Measurements from ENCODE around the gene MT1B. TPM values are rescaled to one million over a fixed set of nuclear protein-coding genes. Genes with fewer than 3 reads are reported as not detected.
"Not testable (repeated sequence)": the region's sequence is repeated elsewhere in the genome, so short reads cannot be mapped to it uniquely, and the experiment has no call there.

The MT1B gene
- total RNA-seq, 2 donors from 2014 or later, result not detected

GRCh38 chr16:56670620-56670934 lies 18.9 kb downstream of the MT1B start:
- Histone ChIP-seq H3K4me1 (ENCODE audit: control insufficient read depth, insufficient read depth, low read length) (no peaks in the 10 kb centered on the region), H3K27ac (ENCODE audit: low read depth, low read length) (no peak overlapping the region), H3K36me3 (ENCODE audit: control insufficient read depth, insufficient read depth, low read length) (no peaks in the 10 kb centered on the region), H3K4me3 (ENCODE audit: low read length) (no peak overlapping the region), H3K9me3 (ENCODE audit: control insufficient read depth, low read length) (no peaks in the 10 kb centered on the region), H3K9ac (ENCODE audit: extremely low read depth, low read length, poor library complexity, severe bottlenecking) (no peak overlapping the region), H3K27me3 (ENCODE audit: control insufficient read depth, insufficient read depth, low read length, poor library complexity, severe bottlenecking) (peaks cover 92% of the 10 kb centered on the region)
- 68 to 85% methylated on average over 2 of the region's 2 CpGs for WGBS, 2 experiments (ENCODE audit: insufficient coverage in 1 of 2, insufficient read length in 1 of 2)
- Mint-ChIP-seq H3K9me3 (no peaks in the 10 kb centered on the region), H3K27ac (no peak overlapping the region), H3K36me3 (ENCODE audit: low read depth) (no peaks in the 10 kb centered on the region), H3K27me3 (ENCODE audit: insufficient read depth) (peaks cover 94% of the 10 kb centered on the region), H3K4me1 (peaks cover 15% of the 10 kb centered on the region), H3K4me3 (no peak overlapping the region)
- no peak for TF ChIP-seq CTCF (conservative IDR thresholded peaks at IDR 0.05)
- no peak for DNase-seq

- DNase-seq; H3K9ac ChIP-seq (ENCODE audit: extremely low read depth, low read length, poor library complexity, severe bottlenecking); H3K9me3 Mint-ChIP-seq; H3K4me3 ChIP-seq (ENCODE audit: low read length); H3K4me1 ChIP-seq (ENCODE audit: control insufficient read depth, insufficient read depth, low read length); H3K36me3 ChIP-seq (ENCODE audit: control insufficient read depth, insufficient read depth, low read length); H3K27ac Mint-ChIP-seq; H3K9me3 ChIP-seq (ENCODE audit: control insufficient read depth, low read length); H3K36me3 Mint-ChIP-seq (ENCODE audit: low read depth); H3K27ac ChIP-seq (ENCODE audit: low read depth, low read length); H3K4me3 Mint-ChIP-seq: not testable (repeated sequence)
- H3K27me3 Mint-ChIP-seq (ENCODE audit: insufficient read depth), result peaks cover 92% of the 10 kb centered on the region
- WGBS, 2 experiments (ENCODE audit: insufficient coverage in 1 of 2, insufficient read length in 1 of 2), result 57 to 95% methylated on average over 1 of the region's 2 CpGs
- peaks cover 21% of the 10 kb centered on the region for H3K4me1 Mint-ChIP-seq
- peaks cover 92% of the 10 kb centered on the region for H3K27me3 ChIP-seq (ENCODE audit: control insufficient read depth, insufficient read depth, low read length, poor library complexity, severe bottlenecking)
Measured at GRCh38 chr16:56671691-56672090, 20.0 kb downstream of the MT1B start.

- H3K27ac Mint-ChIP-seq; H3K4me3 ChIP-seq (ENCODE audit: low read length); H3K4me3 Mint-ChIP-seq; H3K9ac ChIP-seq (ENCODE audit: extremely low read depth, low read length, poor library complexity, severe bottlenecking); H3K27ac ChIP-seq (ENCODE audit: low read depth, low read length); H3K9me3 ChIP-seq (ENCODE audit: control insufficient read depth, low read length); H3K9me3 Mint-ChIP-seq; H3K36me3 Mint-ChIP-seq (ENCODE audit: low read depth); DNase-seq; H3K36me3 ChIP-seq (ENCODE audit: control insufficient read depth, insufficient read depth, low read length); H3K4me1 ChIP-seq (ENCODE audit: control insufficient read depth, insufficient read depth, low read length): not testable (repeated sequence)
- H3K27me3 ChIP-seq (ENCODE audit: control insufficient read depth, insufficient read depth, low read length, poor library complexity, severe bottlenecking), result peaks cover 92% of the 10 kb centered on the region
- WGBS, 2 experiments (ENCODE audit: insufficient coverage in 1 of 2, insufficient read length in 1 of 2), result 81 to 100% methylated on average over 2 to 3 of the region's 3 CpGs
- Mint-ChIP-seq H3K4me1 (peaks cover 21% of the 10 kb centered on the region), H3K27me3 (ENCODE audit: insufficient read depth) (peaks cover 91% of the 10 kb centered on the region)
Measured at GRCh38 chr16:56672171-56672570, 20.5 kb downstream of the MT1B start.

GRCh38 chr16:56672761-56673536 lies 21.3 kb downstream of the MT1B start:
- Histone ChIP-seq H3K9ac (ENCODE audit: extremely low read depth, low read length, poor library complexity, severe bottlenecking) (no peak overlapping the region), H3K4me3 (ENCODE audit: low read length) (no peak overlapping the region), H3K27ac (ENCODE audit: low read depth, low read length) (no peak overlapping the region), H3K4me1 (ENCODE audit: control insufficient read depth, insufficient read depth, low read length) (no peaks in the 10 kb centered on the region), H3K9me3 (ENCODE audit: control insufficient read depth, low read length) (no peaks in the 10 kb centered on the region), H3K27me3 (ENCODE audit: control insufficient read depth, insufficient read depth, low read length, poor library complexity, severe bottlenecking) (peaks cover 92% of the 10 kb centered on the region), H3K36me3 (ENCODE audit: control insufficient read depth, insufficient read depth, low read length) (no peaks in the 10 kb centered on the region)
- 92 to 95% methylated on average over 10 to 11 of the region's 11 CpGs for WGBS, 2 experiments (ENCODE audit: insufficient coverage in 1 of 2, insufficient read length in 1 of 2)
- no peak overlapping the region for H3K4me3 Mint-ChIP-seq
- H3K27me3 Mint-ChIP-seq (ENCODE audit: insufficient read depth), result peaks cover 88% of the 10 kb centered on the region
- no peak for TF ChIP-seq CTCF (conservative IDR thresholded peaks at IDR 0.05)
- no peak for DNase-seq
- H3K27ac Mint-ChIP-seq, result no peak overlapping the region
- no peaks in the 10 kb centered on the region for H3K9me3 Mint-ChIP-seq
- H3K36me3 Mint-ChIP-seq (ENCODE audit: low read depth), result no peaks in the 10 kb centered on the region
- H3K4me1 Mint-ChIP-seq, result peaks cover 21% of the 10 kb centered on the region

All from endodermal cell (in vitro differentiated cells).